ENCODE data around the gene CD160.
"Not testable (repeated sequence)": the region's sequence is repeated elsewhere in the genome, so short reads cannot be mapped to it uniquely, and the experiment has no call there.

Gene CD160

GRCh38 chr1:145760395-145760949, 41.2 kb downstream of the CD160 start:
- not testable (repeated sequence) for DNase-seq

GRCh38 chr1:145761498-145761897, 42.2 kb downstream of the CD160 start:
- not testable (repeated sequence) for DNase-seq

- not testable (repeated sequence) for DNase-seq
These were observed 42.7 kb downstream of the CD160 start for GRCh38 chr1:145762001-145762400.

GRCh38 chr1:145764231-145764940, 45.1 kb downstream of the CD160 start:
- not testable (repeated sequence) for DNase-seq

GRCh38 chr1:145765127-145765526, 45.8 kb downstream of the CD160 start:
- DNase-seq: not testable (repeated sequence)

GRCh38 chr1:145765585-145766360, 46.5 kb downstream of the CD160 start:
- peak; percentile 45 for DNase-seq

GRCh38 chr1:145766926-145767325, 47.6 kb downstream of the CD160 start:
- not testable (repeated sequence) for DNase-seq

GRCh38 chr1:145768004-145768403, 48.7 kb downstream of the CD160 start:
- DNase-seq: not testable (repeated sequence)

- no peak for DNase-seq
These were observed 51.8 kb downstream of the CD160 start for GRCh38 chr1:145771056-145771455.

GRCh38 chr1:145773423-145773822, 54.1 kb downstream of the CD160 start:
- no peak for DNase-seq

GRCh38 chr1:145777357-145778145, 58.3 kb downstream of the CD160 start:
- no peak for DNase-seq

GRCh38 chr1:145778146-145778540, 58.8 kb downstream of the CD160 start:
- DNase-seq: no peak

GRCh38 chr1:145782272-145783099, 63.2 kb downstream of the CD160 start:
- DNase-seq: no peak

- no peak for DNase-seq
These were observed 65.1 kb downstream of the CD160 start for GRCh38 chr1:145784409-145784808.

GRCh38 chr1:145785547-145785946, 66.2 kb downstream of the CD160 start:
- DNase-seq: no peak

- no peak for DNase-seq
These were observed 67.0 kb downstream of the CD160 start for GRCh38 chr1:145786271-145786670.

- no peak for DNase-seq
These were observed 69.3 kb downstream of the CD160 start for GRCh38 chr1:145788580-145788979.

All from DMS153 (cell line).